GM23338 (cell line): Measurements from ENCODE around the gene ZNF773.

Experiments
- CTCF ChIP-seq, 2 experiments: fragments of 200-600 bp in 1 of 2; sonication (generic) in 1 of 2; conservative IDR thresholded peaks; 2 replicates each; pipeline versions ENCODE4 v1.5.1 to v1.6.1; 2016 to 2017; ENCODE audit warnings: antibody characterized with exemption in 2 of 2, low read depth in 2 of 2, mild to moderate bottlenecking in 2 of 2, moderate library complexity in 1 of 2
- EZH2phosphoT487 ChIP-seq: fragments of 200-600 bp; sonication (generic); IDR thresholded peaks from one replicate; pipeline ENCODE4 v1.8.1; 2018; ENCODE audit warnings: antibody characterized with exemption; ENCODE audit not compliant: unreplicated experiment
- POLR2AphosphoS5 ChIP-seq: IDR thresholded peaks from 2 replicates; pipeline ENCODE4 v1.6.1; 2016; ENCODE audit warnings: antibody characterized with exemption, low read depth

- no peak for TF ChIP-seq CTCF (conservative IDR thresholded peaks at IDR 0.05; ENCODE audit: low read depth in 2 of 2)
- TF ChIP-seq EZH2phosphoT487 = no peak
- TF ChIP-seq POLR2AphosphoS5 = no peak
Measured at GRCh38 chr19:57466489-57466888, 33.2 kb upstream of the ZNF773 start.
